SK-N-SH (cell line): Measurements from ENCODE around the gene LPP. TPM values are rescaled to one million over a fixed set of nuclear protein-coding genes. Genes with fewer than 3 reads are reported as not detected.
A peak's percentile ranks its signal among the peaks of the same experiment; 100 is the strongest.

Experiments
- CTCF ChIA-PET: fragments of 300-600, 350-600 bp; formaldehyde crosslinking; extraction: SDS; loops from one replicate; lab custom pipeline; 2021; lab: Yijun Ruan, JAX
- POLR2A ChIA-PET: fragments of 350-600 bp; sonication (Branson Sonifier 250); formaldehyde crosslinking; extraction: SDS; loops from one replicate; lab custom pipeline; 2020; ENCODE audit warnings: antibody characterized with exemption, inconsistent platforms; lab: Yijun Ruan, JAX
- DNase-seq: peaks from one replicate; pipeline ENCODE4 v3.0.0; 2012
- H2AFZ ChIP-seq: fragments of 200-600 bp; sonication (generic); 2 replicates; pipeline ENCODE4 v1.8.1; 2016; ENCODE audit warnings: antibody characterized with exemption, mild to moderate bottlenecking, low read depth
- H3F3A ChIP-seq: fragments of 200-600 bp; sonication (generic); replicated peaks from 2 replicates; pipeline ENCODE3; 2016; ENCODE audit warnings: antibody characterized with exemption, mild to moderate bottlenecking; ENCODE audit not compliant: insufficient read depth
- H3K27ac ChIP-seq, 2 experiments: fragments of 200-500 bp in 1 of 2; fragments of 200-600 bp in 1 of 2; sonication (Bioruptor generic) in 1 of 2; sonication (generic), shearing (Covaris generic) in 1 of 2; 2 replicates each; pipeline versions ENCODE4 v1.5.1 to v1.6.1; 2014 to 2016; ENCODE audit warnings: low read depth in 2 of 2, inconsistent platforms in 1 of 2, low read length in 1 of 2, mild to moderate bottlenecking in 1 of 2, mixed read lengths in 1 of 2
- H3K27me3 ChIP-seq: fragments of 200-600 bp; sonication (generic), shearing (Covaris generic); 2 replicates; pipeline ENCODE4 v1.6.1; 2016; ENCODE audit warnings: mixed run types; ENCODE audit not compliant: insufficient read depth
- H3K36me3 ChIP-seq, 2 experiments: fragments of 200-500 bp in 1 of 2; fragments of 200-600 bp in 1 of 2; sonication (Bioruptor generic) in 1 of 2; sonication (generic) in 1 of 2; replicated peaks in 1 of 2; 2 replicates each; pipeline versions ENCODE3 to v1.5.1; 2014 to 2016; ENCODE audit warnings: low read length in 1 of 2, mild to moderate bottlenecking in 1 of 2; ENCODE audit not compliant: insufficient read depth in 2 of 2, control insufficient read depth in 1 of 2
- H3K4me1 ChIP-seq, 2 experiments: fragments of 200-500 bp in 1 of 2; fragments of 200-600 bp in 1 of 2; sonication (Bioruptor generic) in 1 of 2; sonication (generic), shearing (Covaris generic) in 1 of 2; 2 replicates each; pipeline versions ENCODE4 v1.5.1 to v1.6.1; 2014 to 2016; ENCODE audit warnings: low read depth in 1 of 2, low read length in 1 of 2, mixed run types in 1 of 2; ENCODE audit not compliant: insufficient read depth in 2 of 2, control insufficient read depth in 1 of 2
- H3K4me2 ChIP-seq: fragments of 200-600 bp; sonication (generic), shearing (Covaris generic); 2 replicates; pipeline ENCODE4 v1.6.1; 2017; ENCODE audit warnings: mixed run types
- H3K4me3 ChIP-seq, 2 experiments: fragments of 200-500 bp in 1 of 2; fragments of 200-600 bp in 1 of 2; sonication (Bioruptor generic) in 1 of 2; sonication (generic), shearing (Covaris generic) in 1 of 2; 2 replicates each; pipeline versions ENCODE4 v1.5.1 to v1.8.1; 2014 to 2016; ENCODE audit warnings: low read depth in 2 of 2, inconsistent platforms in 1 of 2, low read length in 1 of 2, mild to moderate bottlenecking in 1 of 2, mixed read lengths in 1 of 2, moderate library complexity in 1 of 2
- H3K79me2 ChIP-seq: fragments of 200-600 bp; sonication (generic); 2 replicates; pipeline ENCODE4 v1.8.1; 2017; ENCODE audit warnings: mild to moderate bottlenecking; ENCODE audit not compliant: insufficient read depth
- H3K9ac ChIP-seq: fragments of 200-600 bp; sonication (generic); 2 replicates; pipeline ENCODE4 v1.6.1; 2017; ENCODE audit warnings: mixed run types
- H3K9me2 ChIP-seq: fragments of 200-600 bp; sonication (generic); 2 replicates; pipeline ENCODE4 v1.6.1; 2017; ENCODE audit warnings: mixed run types
- H3K9me3 ChIP-seq: fragments of 200-600 bp; sonication (generic); 2 replicates; pipeline ENCODE4 v1.6.1; 2017; ENCODE audit warnings: mixed run types, mild to moderate bottlenecking, moderate library complexity
- H4K20me1 ChIP-seq: fragments of 200-600 bp; sonication (generic); 2 replicates; pipeline ENCODE4 v1.6.1; 2017; ENCODE audit warnings: mild to moderate bottlenecking, mixed run types; ENCODE audit not compliant: insufficient read depth
- FOSL2 ChIP-seq: IDR thresholded peaks from 2 replicates; pipeline ENCODE4 v1.4.0; 2012; ENCODE audit warnings: low read depth, mild to moderate bottlenecking, moderate library complexity, borderline replicate concordance
- MEF2A ChIP-seq: IDR thresholded peaks from 2 replicates; pipeline ENCODE4 v1.4.0; 2012; ENCODE audit warnings: low read depth, borderline replicate concordance
- TEAD4 ChIP-seq: IDR thresholded peaks from 2 replicates; pipeline ENCODE4 v1.4.0; 2012; ENCODE audit warnings: mild to moderate bottlenecking, borderline replicate concordance; ENCODE audit not compliant: insufficient read depth
- YY1 ChIP-seq: IDR thresholded peaks from 2 replicates; pipeline ENCODE4 v1.4.0; 2012; ENCODE audit warnings: low read depth, mild to moderate bottlenecking
- WGBS: methylation state at CpG from one replicate; pipeline ENCODE4 v1.1.6; 2017; ENCODE audit warnings: low lambda C conversion rate; 5-methylcytosine and 5-hydroxymethylcytosine counted together
- polyA plus RNA-seq, 3 experiments: library from polyadenylated mRNA; depleted of rRNA; stranded (reverse); fragments of >200 nt; gene quantifications; 2 replicates each; pipeline ENCODE4 v1.2.3, GENCODE V29; 2012
- TF ChIP-seq, protein P1 (sequence below): fragments of 200-600 bp; sonication (generic); IDR thresholded peaks from 2 replicates; pipeline ENCODE4 v1.6.1; 2017; ENCODE audit warnings: antibody characterized with exemption, mild to moderate bottlenecking, moderate library complexity
- TF ChIP-seq, protein P2 (sequence below): IDR thresholded peaks from 2 replicates; pipeline ENCODE4; 2012

The LPP gene
- polyA plus RNA-seq, 1 of the 3 experiments (the other 2 are of a cell fraction): 6.6 TPM

- Histone ChIP-seq H3K9me2 (no peaks in the 10 kb centered on the region), H3K4me1 (peaks cover 0 to 44% of the 10 kb centered on the region in 2 experiments; a peak in 2 of 4 replicates), H3K4me2 (no peak overlapping the region), H4K20me1 (no peaks in the 10 kb centered on the region), H3K36me3 (peaks cover 0 to 5% of the 10 kb centered on the region in 2 experiments), H3K27ac (peak overlapping the region in 1 of 2 experiments; percentile 20; a peak in 2 of 4 replicates), H3K27me3 (no peaks in the 10 kb centered on the region), H3K9ac (no peak overlapping the region), H3K4me3 (no peak overlapping the region), H2AFZ (no peak overlapping the region), H3F3A (peaks cover 30% of the 10 kb centered on the region), H3K9me3 (no peaks in the 10 kb centered on the region), H3K79me2 (peaks cover 77% of the 10 kb centered on the region)
- TF ChIP-seq, protein P1, sequence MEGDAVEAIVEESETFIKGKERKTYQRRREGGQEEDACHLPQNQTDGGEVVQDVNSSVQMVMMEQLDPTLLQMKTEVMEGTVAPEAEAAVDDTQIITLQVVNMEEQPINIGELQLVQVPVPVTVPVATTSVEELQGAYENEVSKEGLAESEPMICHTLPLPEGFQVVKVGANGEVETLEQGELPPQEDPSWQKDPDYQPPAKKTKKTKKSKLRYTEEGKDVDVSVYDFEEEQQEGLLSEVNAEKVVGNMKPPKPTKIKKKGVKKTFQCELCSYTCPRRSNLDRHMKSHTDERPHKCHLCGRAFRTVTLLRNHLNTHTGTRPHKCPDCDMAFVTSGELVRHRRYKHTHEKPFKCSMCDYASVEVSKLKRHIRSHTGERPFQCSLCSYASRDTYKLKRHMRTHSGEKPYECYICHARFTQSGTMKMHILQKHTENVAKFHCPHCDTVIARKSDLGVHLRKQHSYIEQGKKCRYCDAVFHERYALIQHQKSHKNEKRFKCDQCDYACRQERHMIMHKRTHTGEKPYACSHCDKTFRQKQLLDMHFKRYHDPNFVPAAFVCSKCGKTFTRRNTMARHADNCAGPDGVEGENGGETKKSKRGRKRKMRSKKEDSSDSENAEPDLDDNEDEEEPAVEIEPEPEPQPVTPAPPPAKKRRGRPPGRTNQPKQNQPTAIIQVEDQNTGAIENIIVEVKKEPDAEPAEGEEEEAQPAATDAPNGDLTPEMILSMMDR: peak; percentile 13; the same call in 1 of the 2 replicates
- no peak for TF ChIP-seq MEF2A
- ChIA-PET CTCF (interaction anchor here (1.9 kb wide), 1 partner anchor 544 kb away, joined by 8 read pairs; no protein-coding TSS in a partner anchor), POLR2A (no interaction called here)
- no peak for DNase-seq
- 83% methylated on average over 4 of the region's 4 CpGs for WGBS
Measured at GRCh38 chr3:188283347-188283746, 129.4 kb downstream of the LPP start.

GRCh38 chr3:188284455-188285212 lies 130.7 kb downstream of the LPP start:
- peaks cover 75% of the 10 kb centered on the region for H3K79me2 ChIP-seq
- H3K9me3 ChIP-seq: no peaks in the 10 kb centered on the region
- WGBS: 35% methylated on average over 9 of the region's 9 CpGs
- H4K20me1 ChIP-seq: no peaks in the 10 kb centered on the region
- ChIA-PET POLR2A (no interaction called here), CTCF (interaction anchor here (1.1 kb wide), 1 partner anchor 8 kb away, joined by 3 read pairs; no protein-coding TSS in a partner anchor)
- H3K9ac ChIP-seq: peak overlapping the region; percentile 28; the same call in 1 of the 2 replicates
- H3K4me3 ChIP-seq: no peak overlapping the region
- peaks cover 0 to 41% of the 10 kb centered on the region in 2 experiments; a peak in 2 of 4 replicates for H3K4me1 ChIP-seq
- no peak for DNase-seq
- H3K27ac ChIP-seq: peak overlapping the region in 1 of 2 experiments; percentile 99; a peak in 2 of 4 replicates
- no peaks in the 10 kb centered on the region for H3K27me3 ChIP-seq
- no peak overlapping the region for H2AFZ ChIP-seq
- H3F3A ChIP-seq: peaks cover 33% of the 10 kb centered on the region
- H3K4me2 ChIP-seq: peak overlapping the region; percentile 8; the same call in 1 of the 2 replicates
- H3K36me3 ChIP-seq: peaks cover 0 to 5% of the 10 kb centered on the region in 2 experiments
- no peaks in the 10 kb centered on the region for H3K9me2 ChIP-seq
- TF ChIP-seq, protein P2, sequence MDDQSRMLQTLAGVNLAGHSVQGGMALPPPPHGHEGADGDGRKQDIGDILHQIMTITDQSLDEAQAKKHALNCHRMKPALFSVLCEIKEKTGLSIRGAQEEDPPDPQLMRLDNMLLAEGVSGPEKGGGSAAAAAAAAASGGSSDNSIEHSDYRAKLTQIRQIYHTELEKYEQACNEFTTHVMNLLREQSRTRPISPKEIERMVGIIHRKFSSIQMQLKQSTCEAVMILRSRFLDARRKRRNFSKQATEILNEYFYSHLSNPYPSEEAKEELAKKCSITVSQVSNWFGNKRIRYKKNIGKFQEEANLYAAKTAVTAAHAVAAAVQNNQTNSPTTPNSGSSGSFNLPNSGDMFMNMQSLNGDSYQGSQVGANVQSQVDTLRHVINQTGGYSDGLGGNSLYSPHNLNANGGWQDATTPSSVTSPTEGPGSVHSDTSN: 0 out of 2 replicates have a peak, but pooled peaks have one; percentile 21
- TF ChIP-seq FOSL2 (0 out of 2 replicates have a peak, but pooled peaks have one; percentile 9), YY1 (no peak), TEAD4 (no peak)
